ENCODE measurements around the gene EPN3.

Gene EPN3

GRCh38 chr17:50564916-50565315 lies 32.4 kb downstream of the EPN3 start:
- TF ChIP-seq NFIC (IDR thresholded peaks at IDR 0.05) (no peak), FOXM1 (IDR thresholded peaks at IDR 0.05; ENCODE audit: borderline replicate concordance, low read depth) (no peak), TEAD4 (IDR thresholded peaks at IDR 0.05) (no peak), TCF12 (IDR thresholded peaks at IDR 0.05; ENCODE audit: low read depth) (no peak)

- TF ChIP-seq USF1 (IDR thresholded peaks at IDR 0.05) (peak; percentile 62), MAX (IDR thresholded peaks at IDR 0.05) (no peak), TCF12 (IDR thresholded peaks at IDR 0.05; ENCODE audit: low read depth) (no peak), REST (IDR thresholded peaks at IDR 0.05; ENCODE audit: low read depth) (no peak)
Measured at GRCh38 chr17:50565402-50566350, 33.1 kb downstream of the EPN3 start.

GRCh38 chr17:50566886-50567285 lies 34.4 kb downstream of the EPN3 start:
- TF ChIP-seq TEAD4 (IDR thresholded peaks at IDR 0.05) = no peak
- no peak for TF ChIP-seq TAF1 (IDR thresholded peaks at IDR 0.05; ENCODE audit: low read depth)
- TF ChIP-seq USF1 (IDR thresholded peaks at IDR 0.05) = no peak
- no peak for TF ChIP-seq FOXM1 (IDR thresholded peaks at IDR 0.05; ENCODE audit: borderline replicate concordance, low read depth)
- no peak for TF ChIP-seq REST (IDR thresholded peaks at IDR 0.05; ENCODE audit: low read depth)

GRCh38 chr17:50568659-50569058 lies 36.1 kb downstream of the EPN3 start:
- no peak for TF ChIP-seq YY1 (IDR thresholded peaks at IDR 0.05; ENCODE audit: low read depth)
- TF ChIP-seq ZBTB7A (IDR thresholded peaks at IDR 0.05; ENCODE audit: low read depth) = no peak
- TF ChIP-seq TEAD4 (IDR thresholded peaks at IDR 0.05) = no peak
- TF ChIP-seq USF1 (IDR thresholded peaks at IDR 0.05) = no peak
- TF ChIP-seq MAX (IDR thresholded peaks at IDR 0.05) = no peak
- no peak for TF ChIP-seq TCF12 (IDR thresholded peaks at IDR 0.05; ENCODE audit: low read depth)
- TF ChIP-seq NFIC (IDR thresholded peaks at IDR 0.05) = no peak
- TF ChIP-seq EGR1 (IDR thresholded peaks at IDR 0.05) = no peak
- TF ChIP-seq CREB1 (IDR thresholded peaks at IDR 0.05; ENCODE audit: low read depth) = no peak
- no peak for TF ChIP-seq CEBPB (IDR thresholded peaks at IDR 0.05)
- no peak for TF ChIP-seq TAF1 (IDR thresholded peaks at IDR 0.05; ENCODE audit: low read depth)
- no peak for TF ChIP-seq REST (IDR thresholded peaks at IDR 0.05; ENCODE audit: low read depth)

- no peak for TF ChIP-seq CEBPB (IDR thresholded peaks at IDR 0.05)
- no peak for TF ChIP-seq TAF1 (IDR thresholded peaks at IDR 0.05; ENCODE audit: low read depth)
- no peak for TF ChIP-seq RAD21 (IDR thresholded peaks at IDR 0.05; ENCODE audit: low read depth)
Measured at GRCh38 chr17:50569592-50569991, 37.1 kb downstream of the EPN3 start.

Data from Ishikawa (cell line).